ENCODE results near the gene BCL2L13. TPM values are rescaled to one million over a fixed set of nuclear protein-coding genes. Genes with fewer than 3 reads are reported as not detected.

Gene BCL2L13
- total RNA-seq, 1 experiment from 2014 or later = 44.0 TPM

DNA sequence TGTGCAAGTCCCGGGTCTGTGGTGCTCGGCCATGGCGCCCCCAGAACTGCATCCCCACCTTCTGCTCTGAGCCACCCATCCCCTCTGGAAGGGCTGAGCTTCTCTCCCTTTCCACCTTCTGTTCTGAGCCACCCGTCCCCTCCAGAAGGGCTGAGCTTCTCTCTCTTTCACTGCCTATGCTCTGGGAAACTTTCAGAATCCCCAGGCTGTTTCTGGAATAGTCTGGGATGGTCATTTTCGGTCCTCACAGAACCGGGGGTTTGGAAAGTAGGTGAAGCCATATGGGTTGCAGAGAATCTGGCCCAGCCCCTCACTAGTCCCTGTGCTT, 139.1 kb downstream of the BCL2L13 start:
- DNase-seq (ENCODE audit: low read depth, low spot score) (no peak), ATAC-seq (no peak)
- in situ Hi-C loops (cut with HindIII; ENCODE audit: low pct_unique_long_range_greater_than_20kb, low sequenced_read_pairs) (no loop called here), intact Hi-C loops (cut with micrococcal nuclease; ENCODE audit: unreplicated experiment) (no loop called here)
- no peaks in the 10 kb centered on the region for H3K9me3 ChIP-seq (ENCODE audit: control insufficient read depth, insufficient read depth, low read depth, low read length)
- peak overlapping the region; percentile 32 to 56 for H3K4me3 ChIP-seq (ENCODE audit: low read depth in 2 of 2, low read length in 2 of 2)
- H3K4me1 ChIP-seq (ENCODE audit: control insufficient read depth, insufficient read depth, low read length) = peaks cover 29% of the 10 kb centered on the region
- peak overlapping the region; percentile 92 for H3K27ac ChIP-seq (ENCODE audit: low read length)
- no peaks in the 10 kb centered on the region for H3K36me3 ChIP-seq (ENCODE audit: control insufficient read depth, insufficient read depth, low read length)
- ChIA-PET POLR2A (no interaction called here), CTCF (no interaction called here)
- no peak for TF ChIP-seq REST (IDR thresholded peaks at IDR 0.05; ENCODE audit: insufficient read depth in 1 of 2, low read depth in 2 of 2, low read length in 1 of 2)
- TF ChIP-seq CTCF (IDR thresholded peaks at IDR 0.05) = no peak
- TF ChIP-seq SIN3A (IDR thresholded peaks at IDR 0.05; ENCODE audit: borderline replicate concordance, insufficient read depth, low read depth, low read length) = no peak
- no peaks in the 10 kb centered on the region for H3K27me3 ChIP-seq (ENCODE audit: control insufficient read depth, insufficient read depth, low read length)
- no TSS peak for BruUV-seq (replicated peaks)

- CTCF ChIA-PET = interaction anchor here (0.9 kb wide), 1 partner anchor 35 kb away, joined by 3 read pairs; no protein-coding TSS in a partner anchor
- in situ Hi-C loops (cut with HindIII; ENCODE audit: low pct_unique_long_range_greater_than_20kb, low sequenced_read_pairs) = no loop called here
- no TSS peak for BruUV-seq (replicated peaks)
Measured at GRCh38 chr22:17778412-17778976, 139.9 kb downstream of the BCL2L13 start.

More at GRCh38 chr22:17778412-17778976, 139.9 kb downstream of the BCL2L13 start:
- no peak overlapping the region for H3K27ac ChIP-seq (ENCODE audit: low read length)
- DNase-seq (ENCODE audit: low read depth, low spot score) (no peak), ATAC-seq (no peak)
- peaks cover 28% of the 10 kb centered on the region for H3K4me1 ChIP-seq (ENCODE audit: control insufficient read depth, insufficient read depth, low read length)
- TF ChIP-seq POLR2AphosphoS5 (IDR thresholded peaks at IDR 0.05; ENCODE audit: low read depth, low read length) (no peak), SIN3A (IDR thresholded peaks at IDR 0.05; ENCODE audit: borderline replicate concordance, insufficient read depth, low read depth, low read length) (no peak), REST (IDR thresholded peaks at IDR 0.05; ENCODE audit: insufficient read depth in 1 of 2, low read depth in 2 of 2, low read length in 1 of 2) (no peak), TCF7L2 (IDR thresholded peaks at IDR 0.05; ENCODE audit: low read depth, low read length) (no peak), CTCF (IDR thresholded peaks at IDR 0.05) (no peak)
- POLR2A ChIA-PET = no interaction called here
- no peak overlapping the region for H3K4me3 ChIP-seq (ENCODE audit: low read depth in 2 of 2, low read length in 2 of 2)
- intact Hi-C loops (cut with micrococcal nuclease; ENCODE audit: unreplicated experiment) = no loop called here
- H3K36me3 ChIP-seq (ENCODE audit: control insufficient read depth, insufficient read depth, low read length) = no peaks in the 10 kb centered on the region
- H3K9me3 ChIP-seq (ENCODE audit: control insufficient read depth, insufficient read depth, low read depth, low read length) = no peaks in the 10 kb centered on the region
- H3K27me3 ChIP-seq (ENCODE audit: control insufficient read depth, insufficient read depth, low read length) = no peaks in the 10 kb centered on the region
